Urothelium cell line (cell line): ENCODE data around the gene CNST.
A peak's percentile ranks its signal among the peaks of the same experiment; 100 is the strongest.
"Not testable (repeated sequence)": the region's sequence is repeated elsewhere in the genome, so short reads cannot be mapped to it uniquely, and the experiment has no call there.

Source experiments
- DNase-seq: peaks from one replicate; pipeline ENCODE4 v3.0.0; 2011; ENCODE audit warnings: low spot score, mixed read lengths
- FAIRE-seq: peaks from 2 replicates; lab custom pipeline; 2011; peaks lifted over from hg19 to GRCh38; lab: Jason Lieb, UNC

Gene CNST

GRCh38 chr1:246617768-246618167 is 51.5 kb downstream of the CNST start:
- DNase-seq (no peak), FAIRE-seq (no peak)

GRCh38 chr1:246618240-246618808 is 52.1 kb downstream of the CNST start:
- DNase-seq (no peak), FAIRE-seq (no peak)

- FAIRE-seq = no peak
- no peak for DNase-seq
Measured at GRCh38 chr1:246622035-246622652, 55.9 kb downstream of the CNST start.

GRCh38 chr1:246624091-246624490 is 57.8 kb downstream of the CNST start:
- no peak for DNase-seq
- FAIRE-seq = no peak

- no peak for DNase-seq
- FAIRE-seq = no peak
Measured at GRCh38 chr1:246629030-246629429, 62.8 kb downstream of the CNST start.

- DNase-seq (no peak), FAIRE-seq (no peak)
Measured at GRCh38 chr1:246629976-246630375, 63.7 kb downstream of the CNST start.

GRCh38 chr1:246631426-246631825 is 65.2 kb downstream of the CNST start:
- DNase-seq (no peak), FAIRE-seq (no peak)

GRCh38 chr1:246632281-246633168 is 66.3 kb downstream of the CNST start:
- DNase-seq (peak; percentile 20), FAIRE-seq (no peak)

GRCh38 chr1:246634659-246635058 is 68.4 kb downstream of the CNST start:
- FAIRE-seq, DNase-seq: not testable (repeated sequence)

- DNase-seq = no peak
- FAIRE-seq = no peak
Measured at GRCh38 chr1:246638941-246639655, 72.8 kb downstream of the CNST start.

GRCh38 chr1:246639732-246640131 is 73.5 kb downstream of the CNST start:
- DNase-seq = no peak
- no peak for FAIRE-seq

- DNase-seq = no peak
- FAIRE-seq = no peak
Measured at GRCh38 chr1:246640747-246641146, 74.5 kb downstream of the CNST start.

GRCh38 chr1:246641394-246641793 is 75.1 kb downstream of the CNST start:
- DNase-seq = no peak

GRCh38 chr1:246642719-246643118 is 76.5 kb downstream of the CNST start:
- no peak for DNase-seq

More at GRCh38 chr1:246641394-246641793, 75.1 kb downstream of the CNST start:
- FAIRE-seq = no peak

GRCh38 chr1:246647113-246647512 is 80.9 kb downstream of the CNST start:
- FAIRE-seq = no peak
- no peak for DNase-seq

More at GRCh38 chr1:246642719-246643118, 76.5 kb downstream of the CNST start:
- no peak for FAIRE-seq

GRCh38 chr1:246647513-246647912 is 81.3 kb downstream of the CNST start:
- FAIRE-seq (no peak), DNase-seq (no peak)

- no peak for FAIRE-seq
- DNase-seq = no peak
Measured at GRCh38 chr1:246651012-246651695, 84.9 kb downstream of the CNST start.

- DNase-seq (no peak), FAIRE-seq (no peak)
Measured at GRCh38 chr1:246658567-246658966, 92.3 kb downstream of the CNST start.

- no peak for FAIRE-seq
- no peak for DNase-seq
Measured at GRCh38 chr1:246659594-246660140, 93.4 kb downstream of the CNST start.

GRCh38 chr1:246661451-246661850 is 95.2 kb downstream of the CNST start:
- DNase-seq (no peak), FAIRE-seq (no peak)
